HG03571 (cell line): ENCODE data around the gene DHRS2.
"Not testable (repeated sequence)": the region's sequence is repeated elsewhere in the genome, so short reads cannot be mapped to it uniquely, and the experiment has no call there.

ENCODE experiments used
- ATAC-seq: cut with Tn5 transposase; IDR thresholded peaks from one replicate; pipeline ENCODE4 v1.9.1; 2021; ENCODE audit not compliant: unreplicated experiment

The DHRS2 gene

GRCh38 chr14:23675906-23676305, 39.7 kb downstream of the DHRS2 start:
- ATAC-seq = no peak

- ATAC-seq = no peak
These were observed 45.2 kb downstream of the DHRS2 start for GRCh38 chr14:23681337-23681736.

GRCh38 chr14:23689709-23690514, 53.7 kb downstream of the DHRS2 start:
- ATAC-seq = not testable (repeated sequence)

GRCh38 chr14:23692416-23692815, 56.3 kb downstream of the DHRS2 start:
- ATAC-seq = no peak

- no peak for ATAC-seq
These were observed 57.1 kb downstream of the DHRS2 start for GRCh38 chr14:23693252-23693775.

- no peak for ATAC-seq
These were observed 58.2 kb downstream of the DHRS2 start for GRCh38 chr14:23694085-23694948.
